IPS-20b (cell line): ENCODE data around the gene AP2A1.

Experiments used
- H3K27ac ChIP-seq: one replicate; pipeline ENCODE4 v1.5.1; 2013; ENCODE audit warnings: low read length
- H3K27me3 ChIP-seq: 2 replicates; pipeline ENCODE4 v1.6.1; 2013; ENCODE audit warnings: mild to moderate bottlenecking, low read length, inconsistent platforms; ENCODE audit not compliant: insufficient read depth
- H3K36me3 ChIP-seq: 2 replicates; pipeline ENCODE4 v1.6.1; 2013; ENCODE audit warnings: low read depth, mild to moderate bottlenecking, inconsistent platforms, low read length, moderate library complexity; ENCODE audit not compliant: insufficient read depth
- H3K4me1 ChIP-seq: 2 replicates; pipeline ENCODE4 v1.6.1; 2013; ENCODE audit warnings: mild to moderate bottlenecking, control low read depth, inconsistent platforms, low read length, moderate library complexity; ENCODE audit not compliant: insufficient read depth
- H3K4me3 ChIP-seq: 2 replicates; pipeline ENCODE4 v1.5.1; 2013; ENCODE audit warnings: mild to moderate bottlenecking, low read length, inconsistent platforms
- H3K9ac ChIP-seq: 2 replicates; pipeline ENCODE4 v1.6.1; 2013; ENCODE audit warnings: low read depth, mild to moderate bottlenecking, inconsistent platforms, low read length, moderate library complexity
- H3K9me3 ChIP-seq: 2 replicates; pipeline ENCODE4 v1.6.1; 2013; ENCODE audit warnings: mild to moderate bottlenecking, low read depth, low read length, inconsistent platforms; ENCODE audit not compliant: insufficient read depth

Gene AP2A1

GRCh38 chr19:49767381-49767780, 580 bp downstream of the AP2A1 start:
- H3K4me3 ChIP-seq = peak overlapping the region; percentile 90
- peak overlapping the region; percentile 49 for H3K27ac ChIP-seq
- H3K9ac ChIP-seq = peak overlapping the region; percentile 84; the same call in 1 of the 2 replicates
- no peaks in the 10 kb centered on the region for H3K36me3 ChIP-seq
- H3K27me3 ChIP-seq = no peaks in the 10 kb centered on the region
- no peaks in the 10 kb centered on the region for H3K9me3 ChIP-seq
- H3K4me1 ChIP-seq = peaks cover 3% of the 10 kb centered on the region; the same call in 1 of the 2 replicates

- H3K27ac ChIP-seq = no peak overlapping the region
- H3K4me1 ChIP-seq = peaks cover 3% of the 10 kb centered on the region; the same call in 1 of the 2 replicates
- peak overlapping the region; percentile 90 for H3K4me3 ChIP-seq
- H3K36me3 ChIP-seq = no peaks in the 10 kb centered on the region
- H3K27me3 ChIP-seq = no peaks in the 10 kb centered on the region
- peak overlapping the region; percentile 84; the same call in 1 of the 2 replicates for H3K9ac ChIP-seq
- no peaks in the 10 kb centered on the region for H3K9me3 ChIP-seq
Observed at GRCh38 chr19:49767967-49768581, 1.3 kb downstream of the AP2A1 start.

GRCh38 chr19:49770529-49770928, 3.7 kb downstream of the AP2A1 start:
- no peak overlapping the region for H3K4me3 ChIP-seq
- no peaks in the 10 kb centered on the region for H3K9me3 ChIP-seq
- no peak overlapping the region for H3K27ac ChIP-seq
- H3K36me3 ChIP-seq = no peaks in the 10 kb centered on the region
- H3K27me3 ChIP-seq = no peaks in the 10 kb centered on the region
- H3K9ac ChIP-seq = no peak overlapping the region
- H3K4me1 ChIP-seq = peaks cover 3% of the 10 kb centered on the region; the same call in 1 of the 2 replicates

- H3K4me3 ChIP-seq = no peak overlapping the region
- H3K27me3 ChIP-seq = no peaks in the 10 kb centered on the region
- no peaks in the 10 kb centered on the region for H3K36me3 ChIP-seq
- no peaks in the 10 kb centered on the region for H3K4me1 ChIP-seq
- no peak overlapping the region for H3K9ac ChIP-seq
- H3K9me3 ChIP-seq = no peaks in the 10 kb centered on the region
- no peak overlapping the region for H3K27ac ChIP-seq
Observed at GRCh38 chr19:49771674-49772139, 4.9 kb downstream of the AP2A1 start.

GRCh38 chr19:49772850-49773432, 6.1 kb downstream of the AP2A1 start:
- no peaks in the 10 kb centered on the region for H3K4me1 ChIP-seq
- H3K9me3 ChIP-seq = no peaks in the 10 kb centered on the region
- no peak overlapping the region for H3K9ac ChIP-seq
- H3K27me3 ChIP-seq = no peaks in the 10 kb centered on the region
- H3K4me3 ChIP-seq = no peak overlapping the region
- H3K36me3 ChIP-seq = no peaks in the 10 kb centered on the region
- H3K27ac ChIP-seq = no peak overlapping the region

- no peaks in the 10 kb centered on the region for H3K4me1 ChIP-seq
- no peaks in the 10 kb centered on the region for H3K36me3 ChIP-seq
- no peak overlapping the region for H3K9ac ChIP-seq
- no peaks in the 10 kb centered on the region for H3K9me3 ChIP-seq
- H3K27me3 ChIP-seq = no peaks in the 10 kb centered on the region
- H3K27ac ChIP-seq = no peak overlapping the region
- no peak overlapping the region for H3K4me3 ChIP-seq
Observed at GRCh38 chr19:49773663-49774350, 7.0 kb downstream of the AP2A1 start.

GRCh38 chr19:49774969-49775368, 8.2 kb downstream of the AP2A1 start:
- H3K4me3 ChIP-seq = no peak overlapping the region
- H3K27me3 ChIP-seq = no peaks in the 10 kb centered on the region
- H3K4me1 ChIP-seq = no peaks in the 10 kb centered on the region
- H3K9ac ChIP-seq = no peak overlapping the region
- no peaks in the 10 kb centered on the region for H3K36me3 ChIP-seq
- H3K27ac ChIP-seq = no peak overlapping the region
- no peaks in the 10 kb centered on the region for H3K9me3 ChIP-seq

GRCh38 chr19:49775742-49776370, 9.1 kb downstream of the AP2A1 start:
- H3K9ac ChIP-seq = no peak overlapping the region
- H3K4me3 ChIP-seq = no peak overlapping the region
- no peaks in the 10 kb centered on the region for H3K36me3 ChIP-seq
- no peaks in the 10 kb centered on the region for H3K9me3 ChIP-seq
- no peak overlapping the region for H3K27ac ChIP-seq
- no peaks in the 10 kb centered on the region for H3K4me1 ChIP-seq
- no peaks in the 10 kb centered on the region for H3K27me3 ChIP-seq

GRCh38 chr19:49776371-49776764, 9.6 kb downstream of the AP2A1 start:
- H3K4me1 ChIP-seq = no peaks in the 10 kb centered on the region
- no peak overlapping the region for H3K4me3 ChIP-seq
- H3K36me3 ChIP-seq = no peaks in the 10 kb centered on the region
- H3K27me3 ChIP-seq = no peaks in the 10 kb centered on the region
- H3K9ac ChIP-seq = no peak overlapping the region
- H3K9me3 ChIP-seq = no peaks in the 10 kb centered on the region
- no peak overlapping the region for H3K27ac ChIP-seq

GRCh38 chr19:49779731-49780555, 13.1 kb downstream of the AP2A1 start:
- Histone ChIP-seq H3K27ac (no peak overlapping the region), H3K36me3 (peaks cover 17% of the 10 kb centered on the region)

GRCh38 chr19:49780861-49781260, 14.1 kb downstream of the AP2A1 start:
- Histone ChIP-seq H3K9me3 (no peaks in the 10 kb centered on the region), H3K9ac (no peak overlapping the region), H3K27ac (no peak overlapping the region), H3K4me3 (no peak overlapping the region), H3K36me3 (peaks cover 22% of the 10 kb centered on the region), H3K4me1 (no peaks in the 10 kb centered on the region), H3K27me3 (no peaks in the 10 kb centered on the region)

More at GRCh38 chr19:49779731-49780555, 13.1 kb downstream of the AP2A1 start:
- Histone ChIP-seq H3K9me3 (no peaks in the 10 kb centered on the region), H3K27me3 (no peaks in the 10 kb centered on the region), H3K4me3 (no peak overlapping the region), H3K4me1 (no peaks in the 10 kb centered on the region), H3K9ac (no peak overlapping the region; the same call in 1 of the 2 replicates)
